Heart left ventricle (tissue), 16 donors: Measurements from ENCODE around the gene PIP4K2C. TPM values are rescaled to one million over a fixed set of nuclear protein-coding genes. Genes with fewer than 3 reads are reported as not detected.

Source experiments
- ATAC-seq, 4 donors: fragments of 200-7000 bp; cut with Tn5 transposase; one replicate each; pipeline ENCODE4 v1.9.1; 2020 to 2022; ENCODE audit warnings: moderate library complexity in 4 of 4, mild to moderate bottlenecking in 3 of 4, moderate number of reproducible peaks in 1 of 4
- DNase-seq, 5 donors: peaks; one replicate each; pipeline ENCODE4 v3.0.0-alpha.2; 2020
- H3K27ac ChIP-seq, 12 donors: fragments of 200-600 bp; sonication (generic) in 4 of 12; one replicate each; pipeline versions ENCODE4 v1.5.0 to v1.8.0; 2016 to 2022; ENCODE audit warnings: mild to moderate bottlenecking in 2 of 12
- H3K27me3 ChIP-seq, 9 donors: fragments of 200-600 bp; sonication (generic) in 2 of 9; one replicate each; pipeline versions ENCODE4 v1.5.1 to v1.8.0; 2016 to 2022; ENCODE audit warnings: mild to moderate bottlenecking in 3 of 9
- H3K36me3 ChIP-seq, 9 donors: fragments of 200-600 bp; sonication (generic) in 2 of 9; one replicate each; pipeline versions ENCODE4 v1.5.0 to v1.8.0; 2018 to 2022; ENCODE audit warnings: mild to moderate bottlenecking in 2 of 9
- H3K4me1 ChIP-seq, 12 donors: fragments of 200-600 bp; sonication (generic) in 4 of 12; one replicate each; pipeline versions ENCODE4 v1.5.0 to v1.8.0; 2016 to 2022; ENCODE audit warnings: mild to moderate bottlenecking in 3 of 12
- H3K4me3 ChIP-seq, 12 donors: fragments of 200-600 bp; sonication (generic) in 4 of 12; one replicate each; pipeline versions ENCODE4 v1.5.0 to v1.8.0; 2017 to 2022; ENCODE audit warnings: mild to moderate bottlenecking in 9 of 12, moderate library complexity in 4 of 12
- H3K9me3 ChIP-seq, 12 donors: fragments of 200-600 bp; sonication (generic) in 4 of 12; one replicate each; pipeline versions ENCODE4 v1.5.0 to v1.8.0; 2016 to 2022; ENCODE audit warnings: mild to moderate bottlenecking in 1 of 12
- CTCF ChIP-seq, 12 donors: fragments of 200-600 bp; sonication (generic) in 4 of 12; IDR thresholded peaks; one replicate each; pipeline versions ENCODE4 v1.5.0 to v1.8.0; 2018 to 2022; ENCODE audit warnings: antibody characterized with exemption in 12 of 12, mild to moderate bottlenecking in 5 of 12
- POLR2A ChIP-seq, 2 donors: fragments of 450-650 bp; IDR thresholded peaks; one replicate each; pipeline ENCODE4 v1.6.1; 2017; ENCODE audit warnings: antibody characterized with exemption in 2 of 2, mild to moderate bottlenecking in 2 of 2, moderate library complexity in 2 of 2
- WGBS, 4 donors: extraction: QIAGEN DNeasy Blood & Tissue Kit in 2 of 4; methylation state at CpG; one replicate each; pipeline versions ENCODE4 v1.1.5 to v1.1.7; 2013 to 2018; 5-methylcytosine and 5-hydroxymethylcytosine counted together
- intact Hi-C, 10 donors: fragments of 100-400 bp; cut with DNase I; formaldehyde crosslinking; loops; one replicate each; pipeline versions ENCODE4 v1.11.1 to v1.14.2; 2022
- polyA plus RNA-seq, 2 donors: library from polyadenylated mRNA; stranded (reverse); fragments of 200-250 nt; gene quantifications; one replicate each; pipeline ENCODE4 v1.2.3, GENCODE V29; 2013
- total RNA-seq, 9 donors: library from RNA; depleted of rRNA in 2 of 9; stranded (reverse); fragments of >200 nt in 2 of 9; fragmentation: NEBNext Ultra II Directional in 3 of 9; extraction: Animal tissue kit (Norgen Biotek cat#: 25700) in 3 of 9; gene quantifications; one replicate each; pipeline versions ENCODE4 v1.1.0 to v1.2.4, GENCODE V29; 2016 to 2023
- donor health status: ischemic (EF 13 %, LVEDD 7.1; RV severe dilation, severe dysfunction).
- donor health status: healthy with polysubstance abuse.
- donor health status: DM: no; HTN: yes; CAD: no.
- donor health status: DM: no; HTN: no; CAD: no.
- donor health status: ischemic (EF 25% LVEDD 6.9; RV normal size, moderate dysfunction).
- donor health status: ischemic (EF 25% LVEDD 5.7; RV mildly dilated, moderate dysfunction).
- donor health status: healthy.
- donor health status: DM: yes; HTN: yes; CAD: no.
- donor health status: ischemic (EF 35%, LVEDD 5.7; RV mildly dilated, moderate dysfunction).
- donor health status: nonischemic (EF 11% LVEDD 7.7; RV severe dilation, severe dysfunction).
- donor health status: DM: yes; HTN: yes; CAD: no.
- donor health status: PGD.
- donor health status: ischemic (EF 29% LVEDD 5.4; RV normal size, mild dysfunction).
- donor health status: nonischemic (EF 23%, LVEDD 6.1; RV moderate dilation, normal function).

The PIP4K2C gene
- total and polyA plus RNA-seq, 11 donors, result 4.6 to 31.0 (median 17.0) TPM

- 60 to 71% (median 63%) methylated on average over 7 of the region's 7 CpGs for WGBS, 4 donors
- no peak for DNase-seq
- H3K27ac ChIP-seq, result no peak overlapping the region
- intact Hi-C loops, result no loop called here
- ATAC-seq, result no peak
- H3K9me3 ChIP-seq, result no peaks in the 10 kb centered on the region
- H3K4me3 ChIP-seq, result no peak overlapping the region
- no peaks in the 10 kb centered on the region for H3K36me3 ChIP-seq
- peaks cover 0 to 21% (median 10%) of the 10 kb centered on the region in 12 donors for H3K4me1 ChIP-seq
- TF ChIP-seq CTCF (IDR thresholded peaks at IDR 0.05) (no peak), POLR2A (IDR thresholded peaks at IDR 0.05) (no peak)
- H3K27me3 ChIP-seq, result peaks cover 0 to 42% (median 22%) of the 10 kb centered on the region in 9 donors
Observed at GRCh38 chr12:57550641-57551549, 40.1 kb upstream of the PIP4K2C start.

- Histone ChIP-seq H3K4me3 (no peak overlapping the region), H3K27ac (no peak overlapping the region), H3K27me3 (peaks cover 0 to 42% (median 22%) of the 10 kb centered on the region in 9 donors), H3K36me3 (no peaks in the 10 kb centered on the region), H3K9me3 (no peaks in the 10 kb centered on the region), H3K4me1 (peaks cover 0 to 16% (median 6%) of the 10 kb centered on the region in 12 donors)
- ATAC-seq (no peak), DNase-seq (no peak)
- 77 to 87% (median 82%) methylated on average over 3 of the region's 3 CpGs for WGBS, 4 donors
- TF ChIP-seq CTCF (IDR thresholded peaks at IDR 0.05) (no peak), POLR2A (IDR thresholded peaks at IDR 0.05) (no peak)
- intact Hi-C loops, result no loop called here
Observed at GRCh38 chr12:57551637-57552305, 39.2 kb upstream of the PIP4K2C start.

- no peak for TF ChIP-seq POLR2A (IDR thresholded peaks at IDR 0.05)
- TF ChIP-seq CTCF (IDR thresholded peaks at IDR 0.05), result no peak
Observed at GRCh38 chr12:57552306-57552651, 38.7 kb upstream of the PIP4K2C start.

GRCh38 chr12:57552835-57553313 is 38.1 kb upstream of the PIP4K2C start:
- ATAC-seq, result no peak
- H3K4me1 ChIP-seq, result peaks cover 0 to 10% (median 6%) of the 10 kb centered on the region in 12 donors
- no peak overlapping the region for H3K27ac ChIP-seq
- no peak for TF ChIP-seq CTCF (IDR thresholded peaks at IDR 0.05)
- no peak for TF ChIP-seq POLR2A (IDR thresholded peaks at IDR 0.05)
- intact Hi-C loops, result no loop called here
- no peaks in the 10 kb centered on the region for H3K9me3 ChIP-seq
- H3K4me3 ChIP-seq, result no peak overlapping the region
- DNase-seq, result no peak
- 52 to 58% (median 54%) methylated on average over 6 of the region's 6 CpGs for WGBS, 4 donors
- H3K36me3 ChIP-seq, result no peaks in the 10 kb centered on the region
- H3K27me3 ChIP-seq, result peaks cover 0 to 42% (median 22%) of the 10 kb centered on the region in 9 donors

More at GRCh38 chr12:57552306-57552651, 38.7 kb upstream of the PIP4K2C start:
- ATAC-seq (no peak), DNase-seq (no peak)
- WGBS, 4 donors, result 65 to 76% (median 66%) methylated on average over 2 of the region's 2 CpGs
- Histone ChIP-seq H3K36me3 (no peaks in the 10 kb centered on the region), H3K4me3 (no peak overlapping the region), H3K9me3 (no peaks in the 10 kb centered on the region), H3K4me1 (peaks cover 0 to 15% (median 6%) of the 10 kb centered on the region in 12 donors), H3K27ac (no peak overlapping the region), H3K27me3 (peaks cover 0 to 42% (median 22%) of the 10 kb centered on the region in 9 donors)
- intact Hi-C loops, result no loop called here
